ENCODE results near the gene PTPRE.
A peak's percentile ranks its signal among the peaks of the same experiment; 100 is the strongest.
"Not testable (repeated sequence)": the region's sequence is repeated elsewhere in the genome, so short reads cannot be mapped to it uniquely, and the experiment has no call there.

Gene PTPRE

DNA sequence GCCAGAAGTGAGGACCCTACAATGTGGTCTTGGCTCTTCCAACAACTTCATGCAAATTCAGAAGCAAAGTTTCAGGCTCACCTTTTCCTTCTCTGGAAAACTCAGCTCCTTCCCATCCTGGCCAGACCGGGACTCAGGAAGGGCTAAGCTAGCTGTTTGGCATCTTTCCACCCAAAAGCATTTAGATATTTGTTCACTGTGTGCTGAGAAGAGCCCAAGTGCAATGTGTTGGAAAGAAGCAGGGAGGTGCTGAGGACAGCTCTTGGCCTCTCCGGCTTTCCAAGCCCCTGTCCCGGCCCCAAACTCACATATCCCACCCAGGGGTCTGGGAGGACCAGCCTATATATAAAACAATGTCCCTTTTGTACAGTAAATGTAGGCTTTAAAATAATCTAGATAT lies 174.8 kb downstream of the PTPRE start:
- no peak for DNase-seq

DNA sequence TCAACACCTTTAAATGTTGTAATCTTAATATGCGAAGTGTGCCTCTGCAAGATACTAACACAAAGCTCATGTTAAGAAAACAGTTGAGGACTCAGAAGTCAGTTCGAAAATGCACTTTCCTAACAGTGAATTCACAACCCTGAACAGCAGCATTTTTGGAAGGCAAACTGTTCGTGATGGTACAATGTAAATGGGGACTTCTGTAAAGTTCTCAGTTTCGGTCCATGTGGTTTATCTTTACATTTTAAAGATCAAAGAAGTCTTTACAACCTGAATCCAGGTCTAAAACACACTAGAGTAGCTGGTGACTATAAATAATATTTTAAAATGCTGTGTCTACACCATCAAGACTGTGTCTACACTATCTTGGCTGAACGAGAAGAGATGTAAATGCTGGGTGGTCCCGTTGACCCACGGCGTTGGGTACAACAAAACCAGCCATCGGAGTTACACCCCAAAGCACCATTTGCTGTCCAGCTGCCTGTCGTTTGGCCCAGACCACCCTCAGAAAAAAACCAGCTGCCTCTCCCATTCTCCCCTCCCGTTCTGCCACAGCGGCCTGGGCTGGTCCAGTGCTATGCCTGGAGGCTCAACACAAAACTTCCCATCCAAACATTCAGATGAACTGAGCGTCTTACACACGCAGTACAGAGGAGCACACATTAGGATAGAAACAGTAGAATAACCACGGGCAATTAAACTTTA lies 176.4 kb downstream of the PTPRE start:
- DNase-seq: no peak

- DNase-seq: no peak
Measured at GRCh38 chr10:128084364-128084763, 177.5 kb downstream of the PTPRE start.

- no peak for DNase-seq
Measured at GRCh38 chr10:128084991-128085390, 178.1 kb downstream of the PTPRE start.

GRCh38 chr10:128086003-128086863 lies 179.3 kb downstream of the PTPRE start:
- no peak for DNase-seq

GRCh38 chr10:128087146-128087883 lies 180.4 kb downstream of the PTPRE start:
- no peak for DNase-seq

- no peak for DNase-seq
Measured at GRCh38 chr10:128087884-128088709, 181.2 kb downstream of the PTPRE start.

GRCh38 chr10:128091636-128092210 lies 184.8 kb downstream of the PTPRE start:
- no peak for DNase-seq

DNA sequence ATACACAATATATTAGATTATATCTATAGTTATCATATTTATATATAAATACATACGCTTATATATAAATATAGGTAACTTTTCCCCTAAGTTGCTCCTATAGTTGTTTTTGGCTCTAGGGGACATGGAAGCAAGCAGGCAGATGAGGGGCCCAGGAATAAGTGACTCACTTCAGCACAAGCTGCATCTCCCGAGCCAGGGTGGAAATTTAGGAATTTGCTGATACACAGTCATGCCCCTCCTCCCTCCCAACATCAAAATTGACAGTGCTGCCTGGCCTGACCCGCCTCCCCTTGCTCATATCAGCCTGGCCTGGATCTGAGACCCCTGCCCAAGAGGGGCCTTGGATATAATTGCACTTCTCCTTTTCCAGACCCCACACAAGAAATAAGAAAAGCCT lies 185.6 kb downstream of the PTPRE start:
- no peak for DNase-seq

- not testable (repeated sequence) for DNase-seq
Measured at GRCh38 chr10:128094596-128094995, 187.7 kb downstream of the PTPRE start.

DNA sequence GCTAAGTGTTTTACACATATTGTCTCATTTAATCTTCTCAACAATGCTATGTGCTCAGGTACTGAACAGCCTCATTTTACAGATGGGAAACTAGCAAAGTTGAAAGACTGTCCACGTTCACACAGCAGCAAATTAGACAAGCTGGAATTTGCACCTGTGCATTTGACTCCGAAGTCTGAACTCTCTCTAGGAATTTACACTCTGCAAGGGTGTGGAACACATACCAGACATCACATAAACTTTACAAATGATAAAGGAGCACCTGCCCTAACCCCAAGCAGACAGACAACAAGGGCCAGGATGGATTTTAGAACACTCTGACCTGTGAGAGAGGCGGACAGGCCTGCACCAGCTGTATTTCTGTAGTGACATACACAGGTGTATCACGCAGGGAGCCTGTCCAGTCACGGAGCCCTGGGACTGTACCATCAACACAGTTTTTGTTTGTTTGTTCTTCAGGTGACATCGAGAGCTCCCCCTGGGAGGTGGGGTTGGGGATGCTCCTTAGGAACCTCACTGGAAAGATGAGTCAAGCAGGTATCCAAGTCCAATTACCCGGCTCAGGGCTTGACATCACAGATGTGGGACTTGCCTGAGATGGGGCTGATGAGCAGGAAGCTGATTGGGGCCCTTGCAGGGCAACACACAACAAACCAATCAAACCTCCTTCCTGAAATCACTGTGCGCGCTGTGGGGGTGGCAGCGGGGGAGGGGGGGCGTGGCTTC lies 188.3 kb downstream of the PTPRE start:
- DNase-seq: peak; percentile 13

- no peak for DNase-seq
Measured at GRCh38 chr10:128095753-128096469, 189.0 kb downstream of the PTPRE start.

- no peak for DNase-seq
Measured at GRCh38 chr10:128096486-128097199, 189.7 kb downstream of the PTPRE start.

- no peak for DNase-seq
Measured at GRCh38 chr10:128097783-128098182, 190.9 kb downstream of the PTPRE start.

DNA sequence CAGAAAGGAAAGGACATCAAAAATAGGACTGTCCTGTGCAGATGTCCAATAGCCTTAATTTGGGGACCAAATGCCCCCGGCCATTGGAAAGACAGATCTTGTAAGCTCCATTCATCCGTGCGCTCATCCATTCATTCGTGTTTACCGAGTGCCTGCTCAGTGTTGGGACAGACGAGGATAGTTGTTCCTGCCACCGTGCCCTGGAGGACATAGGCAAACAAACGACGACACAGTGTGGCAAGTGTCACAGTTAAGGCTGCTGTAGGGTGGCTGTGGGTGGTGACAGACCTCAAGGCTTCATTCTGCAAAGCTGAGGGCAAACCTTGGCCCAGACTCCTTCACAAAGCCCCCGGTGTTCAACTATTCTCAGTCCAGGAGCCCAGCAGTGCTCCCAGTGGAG lies 191.7 kb downstream of the PTPRE start:
- no peak for DNase-seq

DNA sequence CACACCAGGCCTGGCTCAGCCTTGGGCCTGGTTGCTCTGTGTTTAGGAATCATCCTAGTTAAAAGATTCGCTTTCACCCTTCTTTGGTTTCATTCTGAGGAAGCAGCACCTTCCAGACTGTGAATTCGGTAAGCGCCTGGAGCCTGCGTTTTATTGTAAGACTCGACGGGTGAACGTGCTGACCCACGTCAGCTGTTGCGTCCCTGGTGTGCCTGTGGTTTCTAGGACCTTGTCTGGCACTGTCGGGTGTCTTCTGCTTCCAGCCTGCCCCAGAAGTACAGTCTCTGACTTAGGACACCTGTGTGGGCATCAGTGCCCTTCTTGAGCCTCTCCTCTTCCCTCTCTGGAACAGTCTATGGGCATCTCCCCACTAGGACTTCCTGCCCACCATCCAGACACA lies 193.0 kb downstream of the PTPRE start:
- no peak for DNase-seq

- no peak for DNase-seq
Measured at GRCh38 chr10:128101901-128102300, 195.0 kb downstream of the PTPRE start.

DNA sequence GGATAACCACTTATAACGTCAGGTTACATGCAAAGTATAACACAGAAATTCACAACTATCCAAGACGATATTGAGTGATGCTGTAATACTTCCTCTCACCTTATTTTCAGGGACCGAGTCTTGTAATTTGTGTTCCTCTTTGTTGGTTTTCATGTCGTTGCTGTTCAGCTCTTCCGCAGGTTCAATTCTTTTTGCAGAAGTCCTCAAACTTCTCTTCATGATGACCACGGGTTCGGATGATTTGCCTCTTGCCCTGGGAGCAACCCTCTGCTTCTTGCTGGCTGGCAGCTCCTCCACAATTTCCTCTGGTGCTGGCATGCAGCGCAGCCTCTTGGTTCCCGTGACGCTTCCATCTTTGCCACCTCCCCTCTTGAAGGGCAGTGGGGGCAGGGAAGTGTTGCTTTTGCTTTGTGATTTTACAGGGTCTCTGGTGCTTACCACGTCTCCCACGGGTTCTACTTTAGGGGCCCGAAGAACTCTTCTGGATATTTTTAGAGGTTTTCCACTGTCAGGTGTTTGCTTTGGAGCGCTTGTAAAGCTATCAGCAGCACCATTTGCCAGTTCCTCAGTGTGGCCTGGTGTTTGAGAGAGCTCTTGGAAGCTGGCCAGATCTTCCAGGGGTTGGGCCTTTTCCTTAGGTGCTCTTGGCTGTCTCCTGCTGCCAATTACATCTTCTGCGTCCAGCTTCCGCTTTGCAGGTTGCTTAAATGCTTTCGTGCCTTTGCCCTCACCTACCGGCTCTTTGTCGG lies 195.8 kb downstream of the PTPRE start:
- DNase-seq: no peak

- no peak for DNase-seq
Measured at GRCh38 chr10:128103229-128103714, 196.4 kb downstream of the PTPRE start.
